Measurements from ENCODE around the gene PCGF2.

DNA sequence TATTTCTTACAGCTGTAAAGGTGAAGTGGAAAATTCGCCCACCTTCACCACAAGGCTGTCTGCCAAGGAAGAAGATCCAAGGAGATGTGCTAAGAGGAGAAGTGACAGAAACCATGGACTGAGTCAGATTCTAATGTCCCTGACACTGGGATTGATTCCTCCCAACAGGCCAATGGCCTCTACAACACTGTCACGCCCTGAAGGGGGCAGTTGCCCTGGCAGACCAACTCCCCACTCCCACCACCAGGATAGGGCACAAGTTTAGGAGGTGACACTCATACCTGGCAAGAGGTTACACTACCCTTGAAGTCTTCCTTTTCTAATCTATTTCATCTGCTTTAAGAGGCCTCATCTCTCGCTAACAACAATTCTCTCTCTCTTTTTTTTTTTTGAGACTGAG is 35.1 kb upstream of the PCGF2 start:
- TF ChIP-seq, protein P1, sequence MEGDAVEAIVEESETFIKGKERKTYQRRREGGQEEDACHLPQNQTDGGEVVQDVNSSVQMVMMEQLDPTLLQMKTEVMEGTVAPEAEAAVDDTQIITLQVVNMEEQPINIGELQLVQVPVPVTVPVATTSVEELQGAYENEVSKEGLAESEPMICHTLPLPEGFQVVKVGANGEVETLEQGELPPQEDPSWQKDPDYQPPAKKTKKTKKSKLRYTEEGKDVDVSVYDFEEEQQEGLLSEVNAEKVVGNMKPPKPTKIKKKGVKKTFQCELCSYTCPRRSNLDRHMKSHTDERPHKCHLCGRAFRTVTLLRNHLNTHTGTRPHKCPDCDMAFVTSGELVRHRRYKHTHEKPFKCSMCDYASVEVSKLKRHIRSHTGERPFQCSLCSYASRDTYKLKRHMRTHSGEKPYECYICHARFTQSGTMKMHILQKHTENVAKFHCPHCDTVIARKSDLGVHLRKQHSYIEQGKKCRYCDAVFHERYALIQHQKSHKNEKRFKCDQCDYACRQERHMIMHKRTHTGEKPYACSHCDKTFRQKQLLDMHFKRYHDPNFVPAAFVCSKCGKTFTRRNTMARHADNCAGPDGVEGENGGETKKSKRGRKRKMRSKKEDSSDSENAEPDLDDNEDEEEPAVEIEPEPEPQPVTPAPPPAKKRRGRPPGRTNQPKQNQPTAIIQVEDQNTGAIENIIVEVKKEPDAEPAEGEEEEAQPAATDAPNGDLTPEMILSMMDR (IDR thresholded peaks at IDR 0.05; ENCODE audit: insufficient read depth, low read length, poor library complexity, severe bottlenecking): no peak
- TF ChIP-seq EZH2phosphoT487 (conservative IDR thresholded peaks at IDR 0.05; ENCODE audit: low read length): no peak
